Measurements from ENCODE around the gene CEACAM18.
"Not testable (repeated sequence)": the region's sequence is repeated elsewhere in the genome, so short reads cannot be mapped to it uniquely, and the experiment has no call there.

The CEACAM18 gene

DNA sequence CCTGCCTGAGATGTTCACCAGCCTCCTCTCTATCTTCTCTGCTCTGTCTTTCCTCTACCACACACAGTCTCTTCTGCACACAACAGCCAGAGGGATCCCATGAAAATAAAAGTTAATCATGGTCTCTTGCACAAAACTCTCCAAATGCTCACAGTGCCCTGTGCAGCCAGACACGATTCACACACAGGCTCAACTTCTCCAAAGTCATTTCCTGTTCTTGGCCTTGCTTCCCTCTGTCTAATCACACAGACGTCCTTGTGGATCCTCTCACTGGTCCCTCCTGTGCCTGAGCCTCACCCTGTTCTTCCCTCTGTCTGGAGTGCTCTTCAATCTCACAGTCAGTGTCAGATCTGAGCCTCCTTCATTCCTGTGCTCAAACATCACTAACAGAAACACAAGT lies 15.4 kb downstream of the CEACAM18 start:
- DNase-seq (ENCODE audit: low read depth): no peak

- DNase-seq (ENCODE audit: low read depth): no peak
Measured at GRCh38 chr19:51497666-51498065, 19.3 kb downstream of the CEACAM18 start.

- DNase-seq (ENCODE audit: low read depth): not testable (repeated sequence)
Measured at GRCh38 chr19:51500931-51501330, 22.6 kb downstream of the CEACAM18 start.

GRCh38 chr19:51501594-51502263 lies 23.4 kb downstream of the CEACAM18 start, which contains the start of gene SIGLEC12:
Gene SIGLEC12, minus strand, starts transcription at chr19:51501800. Its CDS starts 67 bp downstream, at chr19:51501733.
- DNase-seq (ENCODE audit: low read depth): no peak

GRCh38 chr19:51503286-51503817 lies 25.0 kb downstream of the CEACAM18 start:
- DNase-seq (ENCODE audit: low read depth): no peak

GRCh38 chr19:51503896-51504295 lies 25.6 kb downstream of the CEACAM18 start:
- DNase-seq (ENCODE audit: low read depth): no peak

GRCh38 chr19:51505904-51506303 lies 27.6 kb downstream of the CEACAM18 start:
- DNase-seq (ENCODE audit: low read depth): no peak

DNA sequence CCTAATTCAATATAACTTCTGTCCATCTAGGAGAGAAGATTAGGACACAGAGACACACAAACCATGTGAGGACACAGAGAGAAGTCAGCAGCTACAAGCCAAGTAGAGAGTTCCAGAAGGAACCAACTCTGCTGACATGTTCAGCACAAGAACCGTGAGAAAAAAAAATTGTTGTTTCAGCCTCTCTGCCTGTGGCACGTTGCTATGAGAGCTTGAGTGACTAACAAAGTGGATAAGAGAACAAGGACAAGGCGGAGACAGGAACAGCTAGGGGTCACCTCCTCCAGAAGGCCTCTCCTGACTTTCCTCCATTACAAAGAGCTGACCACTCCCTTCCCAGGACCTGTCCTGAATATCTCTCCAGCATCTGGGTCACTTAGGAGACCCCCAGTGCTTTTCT lies 28.9 kb downstream of the CEACAM18 start:
- DNase-seq (ENCODE audit: low read depth): no peak

DNA sequence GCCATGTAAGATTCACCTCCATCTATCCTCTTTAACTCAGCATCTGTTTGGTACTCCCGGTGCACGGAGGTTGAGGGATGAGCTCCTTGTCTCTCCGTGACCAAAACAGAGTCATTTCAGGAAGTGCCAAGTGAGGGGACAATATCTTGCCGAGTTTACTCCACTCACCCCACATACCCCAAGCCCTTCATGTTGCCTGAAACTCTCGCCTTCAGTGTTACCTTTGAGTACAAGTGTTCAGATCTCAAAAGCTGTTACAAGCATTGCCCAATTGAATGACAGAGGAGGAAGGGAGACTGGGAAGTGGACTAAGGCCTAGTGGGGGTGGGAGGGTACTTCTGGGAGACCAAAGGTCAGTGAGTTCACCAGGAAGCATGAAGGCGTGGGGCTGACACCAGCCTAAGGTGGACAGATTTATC lies 29.3 kb downstream of the CEACAM18 start:
- DNase-seq (ENCODE audit: low read depth): no peak

DNA sequence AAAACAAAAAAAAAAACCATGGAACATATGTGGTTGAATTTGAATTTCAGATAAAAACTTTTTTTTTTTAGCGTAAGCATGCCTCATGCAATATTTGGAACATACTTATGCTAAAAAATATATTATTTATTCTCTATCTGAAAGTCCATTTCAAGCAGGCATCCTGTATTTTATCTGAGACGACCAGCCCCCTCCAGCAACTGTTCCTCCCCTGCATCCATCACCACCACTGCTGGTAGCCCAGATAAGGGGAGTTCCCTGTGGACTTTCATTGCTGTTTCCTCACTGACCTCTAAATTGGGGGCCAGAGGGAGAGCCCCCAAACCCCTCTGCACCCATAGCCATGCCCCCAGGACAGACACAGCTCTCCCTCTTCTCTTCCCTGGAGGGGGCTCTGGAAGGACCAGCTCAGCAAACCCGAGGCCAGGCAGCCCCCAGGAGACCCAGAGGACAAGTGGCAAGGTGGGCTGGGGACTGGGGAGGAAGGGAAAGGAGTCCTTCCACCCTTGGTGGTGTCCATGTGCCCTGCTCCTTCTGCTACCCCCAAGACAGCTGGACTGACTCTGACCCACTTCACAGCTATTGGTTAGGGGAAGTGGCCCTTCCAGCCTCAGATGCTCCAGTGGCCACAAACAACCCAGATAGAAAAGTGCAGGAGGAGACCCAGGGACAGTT lies 29.9 kb downstream of the CEACAM18 start:
- no peak for DNase-seq (ENCODE audit: low read depth)

DNA sequence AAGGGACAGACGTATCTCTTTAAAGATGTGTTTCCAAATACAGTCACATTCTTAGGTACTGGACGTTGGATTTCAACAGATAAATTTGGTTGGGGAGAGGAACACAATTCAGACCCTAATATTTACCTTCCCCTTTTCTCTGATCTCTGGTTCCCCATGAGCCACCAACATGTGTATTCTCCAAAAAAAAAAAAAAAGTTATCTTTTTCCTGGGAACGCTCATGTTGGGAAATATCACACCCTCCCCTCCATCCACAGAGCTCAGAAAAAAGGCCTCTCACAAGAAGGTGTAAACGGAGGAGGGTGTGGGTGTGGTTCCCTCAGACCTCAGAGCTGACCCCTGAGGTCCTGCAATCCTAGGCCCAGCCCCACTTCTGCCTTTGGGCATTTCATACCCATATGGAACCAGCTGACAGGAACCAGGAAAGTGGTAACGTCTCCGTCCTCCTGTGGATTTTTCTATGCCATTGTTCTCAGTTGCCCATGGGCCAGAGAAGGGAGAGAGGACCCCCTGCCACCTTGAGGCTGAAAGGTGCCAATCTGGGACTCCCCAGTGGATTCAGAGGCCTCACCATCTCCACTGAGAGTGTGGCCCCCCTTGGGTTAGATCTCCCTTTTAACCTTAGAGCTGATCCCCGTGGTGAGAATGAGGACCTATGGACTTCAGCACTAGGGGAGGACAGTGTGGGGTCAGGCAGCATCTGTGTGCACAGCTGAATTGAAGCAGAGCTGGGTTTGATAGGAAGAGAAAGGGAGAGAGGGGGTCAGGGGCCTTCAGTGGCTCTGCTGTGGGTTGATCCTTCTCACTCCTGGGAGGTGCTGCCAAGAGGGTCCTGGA lies 31.7 kb downstream of the CEACAM18 start:
- DNase-seq (ENCODE audit: low read depth): no peak

DNA sequence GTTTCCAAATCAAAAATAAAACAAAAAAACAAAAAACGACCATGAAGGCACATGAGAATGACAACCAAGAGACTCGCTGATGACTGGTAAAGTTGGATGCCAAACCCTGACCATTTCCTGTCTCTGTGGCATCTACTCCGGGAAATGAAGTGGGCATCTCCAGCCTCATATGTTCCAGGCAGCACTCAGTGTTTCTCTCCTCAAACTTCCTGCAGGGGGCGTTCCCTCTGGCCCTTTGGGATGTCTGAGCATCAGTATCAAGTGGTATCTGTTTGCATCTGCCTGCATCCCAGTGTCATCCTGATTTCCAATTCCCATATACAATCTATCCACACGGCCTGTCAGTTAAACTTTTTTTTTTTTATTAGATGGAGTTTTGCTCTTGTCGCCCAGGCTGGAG lies 33.0 kb downstream of the CEACAM18 start:
- no peak for DNase-seq (ENCODE audit: low read depth)

DNA sequence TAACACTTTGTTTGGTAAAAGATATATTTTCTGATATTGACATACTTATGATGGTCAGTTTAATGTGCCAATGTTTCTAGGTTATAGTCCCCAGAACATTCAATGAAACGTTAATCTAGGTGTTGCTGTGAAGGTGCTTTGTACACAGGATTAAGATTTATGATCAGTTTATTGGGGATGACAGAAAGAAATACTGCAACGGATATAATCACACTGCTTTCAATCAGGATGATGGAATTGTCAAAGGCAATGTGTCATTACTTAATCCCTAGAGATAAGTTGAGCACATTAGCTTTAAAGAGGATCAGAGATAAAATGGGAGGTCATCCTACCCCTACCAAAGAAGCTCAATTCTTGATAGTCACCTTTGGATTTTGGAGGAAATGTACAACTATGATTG lies 35.6 kb downstream of the CEACAM18 start:
- no peak for DNase-seq (ENCODE audit: low read depth)

DNA sequence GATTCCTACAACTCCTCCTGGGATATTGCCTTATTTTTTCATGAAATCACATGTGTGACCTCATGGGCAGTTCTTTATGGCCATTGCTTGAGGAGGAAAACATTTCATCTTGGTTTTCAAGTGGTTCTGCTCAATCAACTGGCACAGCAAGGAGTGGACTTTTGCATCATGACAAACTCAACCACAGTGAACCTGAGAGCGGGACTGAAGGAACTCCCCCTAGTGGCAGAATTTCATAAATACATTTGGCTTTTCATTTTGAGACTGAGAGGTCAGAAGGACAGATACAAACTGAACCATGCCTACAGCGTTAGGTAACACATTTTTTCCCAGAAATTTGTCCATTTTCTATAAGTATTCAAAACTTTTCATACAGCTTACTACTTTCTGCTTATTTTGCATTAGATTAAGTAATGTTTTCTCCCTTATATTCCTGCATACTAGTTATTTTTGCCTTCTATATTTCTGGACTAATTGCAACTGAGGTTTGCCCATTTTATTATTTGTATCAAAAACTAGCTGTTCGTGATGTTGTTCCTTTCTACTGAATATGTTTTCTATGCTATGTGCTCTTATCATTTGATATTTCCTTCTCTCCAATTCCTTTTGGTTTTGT lies 36.6 kb downstream of the CEACAM18 start:
- DNase-seq (ENCODE audit: low read depth): peak; percentile 7

DNA sequence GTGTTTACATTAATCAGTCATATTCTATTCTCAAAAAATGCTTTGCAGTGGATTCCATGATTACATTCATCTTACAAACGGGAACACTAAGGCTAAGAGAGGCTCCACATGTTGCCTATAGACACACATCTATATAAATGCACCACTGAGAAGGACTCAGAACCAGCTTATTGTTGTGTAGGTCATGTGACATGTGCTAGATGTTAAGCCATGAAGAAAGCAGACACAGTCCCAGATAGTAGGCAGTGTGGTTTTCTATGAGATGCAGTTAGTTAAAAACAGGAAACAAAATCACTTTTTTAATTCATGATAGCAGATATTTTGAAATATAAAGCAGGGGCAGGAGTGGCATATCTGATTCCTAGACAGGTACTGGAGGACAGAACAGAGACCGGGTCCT lies 42.4 kb downstream of the CEACAM18 start:
- DNase-seq (ENCODE audit: low read depth): no peak

DNA sequence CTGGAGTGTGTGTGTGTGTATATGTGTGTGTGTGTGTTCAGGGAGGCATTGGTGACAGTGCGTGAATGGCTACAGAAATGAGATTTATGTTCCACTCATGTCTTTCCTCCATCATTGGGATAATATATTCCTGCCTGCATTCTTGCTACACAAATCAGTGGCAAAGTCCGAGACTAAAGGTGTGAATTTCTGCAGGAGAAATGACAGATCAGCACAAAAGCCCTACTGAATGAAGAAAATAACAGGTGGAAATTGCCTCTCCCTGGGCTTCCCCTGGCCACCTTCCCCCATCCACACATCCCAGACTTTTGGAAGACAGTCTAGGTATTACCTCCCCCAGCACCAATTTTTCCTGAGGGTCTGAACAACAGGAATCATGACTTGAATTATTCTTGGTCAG lies 43.0 kb downstream of the CEACAM18 start:
- DNase-seq (ENCODE audit: low read depth): no peak

- DNase-seq (ENCODE audit: low read depth): no peak
Measured at GRCh38 chr19:51521781-51522180, 43.4 kb downstream of the CEACAM18 start.

DNA sequence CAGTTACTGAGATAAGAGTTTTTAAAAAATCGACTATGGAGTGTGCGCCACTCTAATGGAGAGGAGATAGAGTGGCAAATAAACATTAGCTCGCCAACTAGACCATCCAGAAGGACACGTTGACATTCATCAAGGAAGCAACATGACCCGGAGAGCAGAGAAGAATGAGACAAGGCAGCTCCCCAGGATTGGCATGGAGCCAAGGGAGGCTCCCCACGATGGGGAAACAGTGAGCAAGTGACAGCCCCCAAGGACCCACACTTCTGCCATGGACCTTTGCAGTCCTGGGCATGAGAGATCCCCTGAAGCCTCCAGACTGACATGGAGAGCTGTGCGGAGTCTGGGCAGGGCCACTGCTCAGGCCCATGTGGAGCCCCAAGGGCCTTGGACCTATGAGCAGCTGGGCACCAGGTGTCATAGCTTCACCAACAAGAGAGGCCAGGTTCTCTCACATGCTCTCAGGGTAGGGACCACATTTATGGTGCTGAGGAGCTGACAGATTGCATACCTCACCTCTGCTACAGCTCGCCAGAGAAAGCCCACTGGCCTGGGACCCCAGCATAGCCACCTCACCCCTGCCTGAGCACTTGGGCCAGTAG lies 46.4 kb downstream of the CEACAM18 start:
- DNase-seq (ENCODE audit: low read depth): no peak

DNA sequence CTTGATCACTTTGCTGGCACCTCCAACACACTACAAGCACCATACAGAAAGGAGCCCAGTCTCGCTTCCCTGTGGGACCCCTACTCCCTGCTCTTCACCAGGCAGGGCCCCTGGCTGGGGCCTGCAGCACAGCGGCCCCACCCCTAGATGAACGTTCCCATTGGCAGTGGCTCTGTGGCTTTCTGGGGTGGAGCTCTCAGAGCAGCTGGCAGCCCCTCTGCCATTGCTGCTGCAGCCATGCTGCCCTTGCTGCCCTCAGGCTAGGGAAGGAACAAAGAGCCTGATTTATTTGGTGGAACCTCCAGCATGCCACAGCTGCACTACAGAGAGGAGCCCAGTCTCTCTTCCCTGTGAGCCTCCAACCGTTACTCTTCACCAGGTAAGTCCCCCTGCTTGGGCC lies 47.3 kb downstream of the CEACAM18 start:
- DNase-seq (ENCODE audit: low read depth): no peak

DNA sequence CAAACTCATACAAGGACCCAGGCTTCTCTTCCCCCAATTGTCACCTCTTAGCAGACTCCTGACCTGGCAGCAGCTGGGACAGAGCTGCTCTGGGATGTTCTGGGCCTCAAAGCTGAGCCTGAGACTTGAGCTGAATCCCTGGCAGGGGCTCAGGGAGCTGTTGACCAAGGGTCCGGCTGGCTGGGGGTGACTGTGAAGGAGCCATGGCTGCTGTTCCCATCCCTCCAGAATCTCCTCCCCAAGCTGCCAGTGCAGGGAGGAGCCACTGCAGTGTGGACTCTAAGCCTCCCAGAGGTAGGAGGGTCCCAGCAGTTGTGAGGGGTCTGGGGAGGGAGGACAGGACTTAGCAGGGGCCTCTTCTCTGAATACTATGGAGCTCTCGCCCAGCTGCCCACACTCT lies 51.0 kb downstream of the CEACAM18 start:
- no peak for DNase-seq (ENCODE audit: low read depth)

GRCh38 chr19:51530616-51531015 lies 52.3 kb downstream of the CEACAM18 start:
- no peak for DNase-seq (ENCODE audit: low read depth)

Measured in GM04503 (cell line).